LNCaP clone FGC (cell line): ENCODE data around the gene CENPF.
A peak's percentile ranks its signal among the peaks of the same experiment; 100 is the strongest.

Experiments used
- DNase-seq: peaks from one replicate; pipeline ENCODE4 v3.0.0-alpha.2; 2011; ENCODE audit warnings: low read depth
- H3K4me3 ChIP-seq: 2 replicates; pipeline ENCODE4 v1.5.1; 2011; ENCODE audit warnings: mild to moderate bottlenecking, low read depth, low read length, control low read depth
- CTCF ChIP-seq: IDR thresholded peaks from 2 replicates; pipeline ENCODE4 v1.5.1; 2012; ENCODE audit warnings: mild to moderate bottlenecking; ENCODE audit not compliant: control insufficient read depth, insufficient read depth; ENCODE audit errors: extremely low read depth

CENPF gene, protein sequence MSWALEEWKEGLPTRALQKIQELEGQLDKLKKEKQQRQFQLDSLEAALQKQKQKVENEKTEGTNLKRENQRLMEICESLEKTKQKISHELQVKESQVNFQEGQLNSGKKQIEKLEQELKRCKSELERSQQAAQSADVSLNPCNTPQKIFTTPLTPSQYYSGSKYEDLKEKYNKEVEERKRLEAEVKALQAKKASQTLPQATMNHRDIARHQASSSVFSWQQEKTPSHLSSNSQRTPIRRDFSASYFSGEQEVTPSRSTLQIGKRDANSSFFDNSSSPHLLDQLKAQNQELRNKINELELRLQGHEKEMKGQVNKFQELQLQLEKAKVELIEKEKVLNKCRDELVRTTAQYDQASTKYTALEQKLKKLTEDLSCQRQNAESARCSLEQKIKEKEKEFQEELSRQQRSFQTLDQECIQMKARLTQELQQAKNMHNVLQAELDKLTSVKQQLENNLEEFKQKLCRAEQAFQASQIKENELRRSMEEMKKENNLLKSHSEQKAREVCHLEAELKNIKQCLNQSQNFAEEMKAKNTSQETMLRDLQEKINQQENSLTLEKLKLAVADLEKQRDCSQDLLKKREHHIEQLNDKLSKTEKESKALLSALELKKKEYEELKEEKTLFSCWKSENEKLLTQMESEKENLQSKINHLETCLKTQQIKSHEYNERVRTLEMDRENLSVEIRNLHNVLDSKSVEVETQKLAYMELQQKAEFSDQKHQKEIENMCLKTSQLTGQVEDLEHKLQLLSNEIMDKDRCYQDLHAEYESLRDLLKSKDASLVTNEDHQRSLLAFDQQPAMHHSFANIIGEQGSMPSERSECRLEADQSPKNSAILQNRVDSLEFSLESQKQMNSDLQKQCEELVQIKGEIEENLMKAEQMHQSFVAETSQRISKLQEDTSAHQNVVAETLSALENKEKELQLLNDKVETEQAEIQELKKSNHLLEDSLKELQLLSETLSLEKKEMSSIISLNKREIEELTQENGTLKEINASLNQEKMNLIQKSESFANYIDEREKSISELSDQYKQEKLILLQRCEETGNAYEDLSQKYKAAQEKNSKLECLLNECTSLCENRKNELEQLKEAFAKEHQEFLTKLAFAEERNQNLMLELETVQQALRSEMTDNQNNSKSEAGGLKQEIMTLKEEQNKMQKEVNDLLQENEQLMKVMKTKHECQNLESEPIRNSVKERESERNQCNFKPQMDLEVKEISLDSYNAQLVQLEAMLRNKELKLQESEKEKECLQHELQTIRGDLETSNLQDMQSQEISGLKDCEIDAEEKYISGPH (N-terminal part only)

DNA sequence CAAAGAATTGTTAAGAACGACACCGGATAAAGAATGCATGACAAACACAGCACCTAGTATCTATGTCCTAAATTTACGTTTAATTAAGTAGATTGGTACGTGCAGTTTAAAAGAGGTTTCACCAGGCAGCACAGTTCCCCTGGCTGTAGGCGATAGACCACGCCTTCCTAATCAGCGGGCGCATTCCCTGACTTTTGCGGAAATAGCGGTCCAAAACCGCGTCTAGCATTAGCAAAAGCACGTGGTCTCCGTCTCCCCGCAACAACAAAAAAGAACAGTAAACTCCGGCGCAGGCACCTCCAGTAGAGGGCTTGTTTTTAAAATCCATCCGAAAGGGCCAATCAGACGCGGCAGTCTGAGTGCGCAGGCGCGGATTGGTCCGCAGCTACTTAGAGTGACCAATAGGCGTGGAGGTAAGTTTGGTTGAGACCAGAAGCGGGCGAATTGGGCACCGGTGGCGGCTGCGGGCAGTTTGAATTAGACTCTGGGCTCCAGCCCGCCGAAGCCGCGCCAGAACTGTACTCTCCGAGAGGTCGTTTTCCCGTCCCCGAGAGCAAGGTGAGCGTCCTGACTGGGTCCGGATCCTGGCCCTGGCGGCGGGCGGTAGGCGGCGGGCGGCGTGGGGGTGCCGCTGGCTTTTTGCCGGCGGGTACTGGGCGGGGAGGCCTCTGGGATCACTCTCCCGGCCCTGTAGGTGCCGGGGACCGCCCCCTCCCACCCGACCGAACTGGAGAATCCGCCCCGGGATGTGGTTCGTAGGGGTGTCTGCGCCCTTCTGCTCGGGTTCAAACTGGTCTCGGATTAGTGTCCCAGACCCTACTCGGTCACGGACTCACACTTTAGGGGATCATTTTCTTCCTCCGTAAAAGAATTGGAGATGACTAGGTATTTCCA lies at the start of gene CENPF:
TSS of gene CENPF (plus strand) at position 432 of the 894 bp plus-strand sequence. CDS start 10,560 bp downstream, outside the sequence.
- no peak for TF ChIP-seq CTCF
- DNase-seq = peak; percentile 98
- H3K4me3 ChIP-seq = peak within 1 kb of the TSS; percentile 65

- TF ChIP-seq CTCF = no peak
- H3K4me3 ChIP-seq = no peak overlapping the region
- DNase-seq = no peak
Observed at GRCh38 chr1:214557952-214558735, 44.9 kb upstream of the CENPF start.

DNA sequence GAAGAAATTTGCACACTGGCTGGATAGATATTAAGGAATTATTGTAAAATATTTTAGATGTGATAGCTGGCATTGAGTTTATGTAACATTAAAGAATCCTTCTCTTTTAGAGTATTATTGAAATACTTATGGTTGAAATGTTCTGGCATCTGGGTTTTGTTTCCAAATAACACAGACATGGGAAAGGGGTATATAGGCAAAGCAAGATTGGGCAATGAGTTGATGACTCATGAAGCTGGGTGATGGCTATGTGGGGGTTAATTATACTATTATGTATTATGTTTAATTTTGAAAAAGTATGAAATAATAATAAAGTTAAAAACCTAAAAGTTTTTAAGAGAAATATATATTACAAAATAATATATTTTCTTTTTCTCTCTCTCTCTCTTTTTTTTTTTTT lies 39.1 kb upstream of the CENPF start:
- DNase-seq = no peak
- no peak overlapping the region for H3K4me3 ChIP-seq
- no peak for TF ChIP-seq CTCF

GRCh38 chr1:214565310-214565709 lies 37.7 kb upstream of the CENPF start:
- no peak for TF ChIP-seq CTCF
- H3K4me3 ChIP-seq = no peak overlapping the region
- no peak for DNase-seq

GRCh38 chr1:214566158-214567104 lies 36.6 kb upstream of the CENPF start:
- no peak overlapping the region for H3K4me3 ChIP-seq
- TF ChIP-seq CTCF = no peak
- no peak for DNase-seq
